HEK293 (cell line): ENCODE measurements around the gene SERTAD1.

Experiments used
- CTCF ChIA-PET: fragments of 350-600 bp; formaldehyde crosslinking; extraction: SDS; loops from one replicate; lab custom pipeline; 2021; ENCODE audit warnings: antibody characterized with exemption; lab: Yijun Ruan, JAX
- POLR2A ChIA-PET: fragments of 300-600 bp; formaldehyde crosslinking; extraction: SDS; loops from one replicate; lab custom pipeline; 2020; ENCODE audit warnings: antibody characterized with exemption, inconsistent platforms; lab: Yijun Ruan, JAX
- H3K27ac ChIP-seq: fragments of 200-500 bp; sonication (Bioruptor generic); 2 replicates; pipeline ENCODE4 v1.5.1; 2014; ENCODE audit warnings: low read depth, low read length, control low read depth, inconsistent platforms; ENCODE audit errors: extremely low read depth
- H3K36me3 ChIP-seq, 2 experiments: fragments of 200-500 bp in 1 of 2; sonication (Bioruptor generic) in 1 of 2; 1 replicate in 1 of 2; 2 replicates in 1 of 2; pipeline ENCODE4 v1.5.1; 2014 to 2017; ENCODE audit warnings: inconsistent platforms in 2 of 2, low read length in 2 of 2; ENCODE audit not compliant: control insufficient read depth in 2 of 2, insufficient read depth in 1 of 2
- H3K4me1 ChIP-seq: fragments of 200-500 bp; sonication (Bioruptor generic); 2 replicates; pipeline ENCODE4 v1.5.1; 2014; ENCODE audit warnings: mild to moderate bottlenecking, low read length, inconsistent platforms; ENCODE audit not compliant: control insufficient read depth, insufficient read depth
- H3K4me3 ChIP-seq: 2 replicates; pipeline ENCODE4 v1.5.1; 2011; ENCODE audit warnings: low read depth, mild to moderate bottlenecking, control low read depth, low read length, moderate library complexity
- H3K9me3 ChIP-seq: fragments of 200-500 bp; sonication (Bioruptor generic); 2 replicates; pipeline ENCODE4 v1.5.1; 2014; ENCODE audit warnings: low read depth, low read length, inconsistent platforms; ENCODE audit not compliant: control insufficient read depth, insufficient read depth
- CTCF ChIP-seq: fragments of 450-650 bp; formaldehyde crosslinking; IDR thresholded peaks from 2 replicates; pipeline ENCODE4 v1.5.1; 2016; ENCODE audit warnings: missing biosample characterization, missing genetic modification characterization
- GLIS1 ChIP-seq: fragments of 450-650 bp; formaldehyde crosslinking; IDR thresholded peaks from 2 replicates; pipeline ENCODE4 v1.5.1; 2016; ENCODE audit warnings: missing biosample characterization, missing genetic modification characterization
- KLF7 ChIP-seq: fragments of 450-650 bp; formaldehyde crosslinking; IDR thresholded peaks from 2 replicates; pipeline ENCODE4 v1.5.1; 2016; ENCODE audit warnings: missing biosample characterization, missing genetic modification characterization, borderline replicate concordance
- KLF9 ChIP-seq: fragments of 450-650 bp; formaldehyde crosslinking; IDR thresholded peaks from 2 replicates; pipeline ENCODE4 v1.5.1; 2016; ENCODE audit warnings: missing biosample characterization, missing genetic modification characterization, low read depth
- MZF1 ChIP-seq: fragments of 450-650 bp; formaldehyde crosslinking; IDR thresholded peaks from 2 replicates; pipeline ENCODE4 v1.5.1; 2017; ENCODE audit warnings: missing biosample characterization, missing genetic modification characterization, borderline replicate concordance
- RBAK ChIP-seq: fragments of 450-650 bp; formaldehyde crosslinking; IDR thresholded peaks from 2 replicates; pipeline ENCODE4 v1.5.1; 2016; ENCODE audit warnings: missing biosample characterization, missing genetic modification characterization
- YY1 ChIP-seq: fragments of 450-650 bp; formaldehyde crosslinking; IDR thresholded peaks from 2 replicates; pipeline ENCODE4 v1.5.1; 2018; ENCODE audit warnings: missing biosample characterization, missing genetic modification characterization
- ZBTB11 ChIP-seq: fragments of 450-650 bp; formaldehyde crosslinking; conservative IDR thresholded peaks from 2 replicates; pipeline ENCODE4 v1.5.1; 2016; ENCODE audit warnings: low read depth, missing biosample characterization, missing genetic modification characterization
- ZBTB49 ChIP-seq: fragments of 450-650 bp; formaldehyde crosslinking; IDR thresholded peaks from 2 replicates; pipeline ENCODE4 v1.5.1; 2016; ENCODE audit warnings: missing biosample characterization, missing genetic modification characterization, low read depth
- ZBTB8A ChIP-seq: fragments of 450-650 bp; formaldehyde crosslinking; IDR thresholded peaks from 2 replicates; pipeline ENCODE4 v1.5.1; 2016; ENCODE audit warnings: missing biosample characterization, missing genetic modification characterization
- ZNF10 ChIP-seq: fragments of 450-650 bp; formaldehyde crosslinking; IDR thresholded peaks from 2 replicates; pipeline ENCODE4 v1.5.1; 2017; ENCODE audit warnings: missing biosample characterization, missing genetic modification characterization
- ZNF112 ChIP-seq: fragments of 450-650 bp; formaldehyde crosslinking; IDR thresholded peaks from 2 replicates; pipeline ENCODE4 v1.5.0; 2017; ENCODE audit warnings: missing biosample characterization, missing genetic modification characterization
- ZNF114 ChIP-seq: fragments of 450-650 bp; formaldehyde crosslinking; IDR thresholded peaks from 2 replicates; pipeline ENCODE4 v1.5.0; 2017; ENCODE audit warnings: missing biosample characterization, missing genetic modification characterization
- ZNF121 ChIP-seq: fragments of 450-650 bp; formaldehyde crosslinking; IDR thresholded peaks from 2 replicates; pipeline ENCODE4 v1.5.1; 2016; ENCODE audit warnings: missing biosample characterization, missing genetic modification characterization
- ZNF140 ChIP-seq: fragments of 450-650 bp; formaldehyde crosslinking; IDR thresholded peaks from 2 replicates; pipeline ENCODE4 v1.5.1; 2016; ENCODE audit warnings: missing biosample characterization, missing genetic modification characterization
- ZNF157 ChIP-seq: fragments of 450-650 bp; formaldehyde crosslinking; IDR thresholded peaks from 2 replicates; pipeline ENCODE4 v1.5.1; 2016; ENCODE audit warnings: missing biosample characterization, missing genetic modification characterization
- ZNF169 ChIP-seq: fragments of 450-650 bp; formaldehyde crosslinking; IDR thresholded peaks from 2 replicates; pipeline ENCODE4 v1.5.1; 2016; ENCODE audit warnings: missing biosample characterization, missing genetic modification characterization
- ZNF184 ChIP-seq: fragments of 450-650 bp; IDR thresholded peaks from 2 replicates; pipeline ENCODE4 v1.5.1; 2018; ENCODE audit warnings: missing biosample characterization, mild to moderate bottlenecking, missing genetic modification characterization
- ZNF311 ChIP-seq: fragments of 450-650 bp; formaldehyde crosslinking; IDR thresholded peaks from 2 replicates; pipeline ENCODE4 v1.5.1; 2017; ENCODE audit warnings: missing biosample characterization, missing genetic modification characterization, borderline replicate concordance
- ZNF350 ChIP-seq: fragments of 450-650 bp; formaldehyde crosslinking; IDR thresholded peaks from 2 replicates; pipeline ENCODE4 v1.5.0; 2017; ENCODE audit warnings: missing biosample characterization, mild to moderate bottlenecking, missing genetic modification characterization
- ZNF398 ChIP-seq: fragments of 450-650 bp; formaldehyde crosslinking; IDR thresholded peaks from 2 replicates; pipeline ENCODE4 v1.5.1; 2017; ENCODE audit warnings: missing biosample characterization, missing genetic modification characterization
- ZNF521 ChIP-seq: fragments of 450-650 bp; formaldehyde crosslinking; IDR thresholded peaks from 2 replicates; pipeline ENCODE4 v1.5.1; 2017; ENCODE audit warnings: missing biosample characterization, mild to moderate bottlenecking, missing genetic modification characterization
- ZNF529 ChIP-seq: fragments of 450-650 bp; formaldehyde crosslinking; IDR thresholded peaks from 2 replicates; pipeline ENCODE4 v1.5.1; 2017; ENCODE audit warnings: missing genetic modification characterization, missing biosample characterization; ENCODE audit not compliant: insufficient replicate concordance
- ZNF549 ChIP-seq: fragments of 450-650 bp; IDR thresholded peaks from 2 replicates; pipeline ENCODE4 v1.5.1; 2018; ENCODE audit warnings: missing biosample characterization, missing genetic modification characterization, mild to moderate bottlenecking, inconsistent platforms, moderate library complexity
- ZNF560 ChIP-seq: fragments of 450-650 bp; formaldehyde crosslinking; IDR thresholded peaks from 2 replicates; pipeline ENCODE4 v1.5.1; 2017; ENCODE audit warnings: missing biosample characterization, missing genetic modification characterization, borderline replicate concordance
- ZNF600 ChIP-seq: fragments of 450-650 bp; formaldehyde crosslinking; IDR thresholded peaks from 2 replicates; pipeline ENCODE4 v1.5.1; 2016; ENCODE audit warnings: missing biosample characterization, missing genetic modification characterization
- ZNF654 ChIP-seq: fragments of 450-650 bp; formaldehyde crosslinking; IDR thresholded peaks from 2 replicates; pipeline ENCODE4 v1.5.1; 2016; ENCODE audit warnings: low read depth, missing biosample characterization, missing genetic modification characterization
- ZNF792 ChIP-seq: fragments of 450-650 bp; formaldehyde crosslinking; IDR thresholded peaks from 2 replicates; pipeline ENCODE4 v1.5.1; 2016; ENCODE audit warnings: missing biosample characterization, missing genetic modification characterization
- ZSCAN23 ChIP-seq: fragments of 450-650 bp; formaldehyde crosslinking; IDR thresholded peaks from 2 replicates; pipeline ENCODE4 v1.5.1; 2016; ENCODE audit warnings: missing biosample characterization, missing genetic modification characterization

The SERTAD1 gene

GRCh38 chr19:40466219-40466984 is 40.6 kb upstream of the SERTAD1 start:
- Histone ChIP-seq H3K4me3 (peak overlapping the region; percentile 29), H3K36me3 (no peaks in the 10 kb centered on the region; a peak in 1 of 3 replicates), H3K9me3 (no peaks in the 10 kb centered on the region), H3K27ac (no peak overlapping the region; the same call in 1 of the 2 replicates), H3K4me1 (peaks cover 13% of the 10 kb centered on the region)
- ChIA-PET POLR2A (interaction anchor here (0.6 to 5.2 kb wide), 35 partner anchors 8 to 496 kb away, joined by 3 to 74 read pairs (median 4); partner anchors contain the start of genes ACTMAP, C19orf47, PLD3 and PRX), CTCF (interaction anchor here (0.6 to 5.9 kb wide), 26 partner anchors 11 to 236 kb away, joined by 3 to 98 read pairs (median 6); partner anchors contain the start of genes LTBP4, SERTAD1 and SERTAD3)
- TF ChIP-seq ZNF140 (tag by site-specific recombination) (no peak), ZNF350 (tag by site-specific recombination) (no peak), ZBTB11 (tag by site-specific recombination) (no peak), ZNF398 (tag by site-specific recombination) (no peak), ZNF560 (no peak), KLF7 (no peak; the same call in 1 of the 2 replicates), ZNF549 (tag by site-specific recombination) (no peak), ZBTB8A (tag by site-specific recombination) (no peak), ZBTB49 (no peak), ZNF529 (tag by site-specific recombination) (no peak), ZNF157 (no peak; the same call in 1 of the 2 replicates), ZNF121 (tag by site-specific recombination) (no peak; the same call in 1 of the 2 replicates), GLIS1 (peak; percentile 42; the same call in 1 of the 2 replicates), ZSCAN23 (no peak), KLF9 (tag by site-specific recombination) (no peak), MZF1 (tag by site-specific recombination) (no peak), ZNF112 (tag by site-specific recombination) (no peak), ZNF114 (no peak), RBAK (tag by site-specific recombination) (peak; percentile 53; the same call in 1 of the 2 replicates), YY1 (no peak), ZNF169 (tag by site-specific recombination) (no peak; the same call in 1 of the 2 replicates), CTCF (tag by site-specific recombination) (peak; percentile 58; the same call in 1 of the 2 replicates), ZNF792 (peak; percentile 78; the same call in 1 of the 2 replicates), ZNF311 (tag by site-specific recombination) (0 out of 2 replicates have a peak, but pooled peaks have one; percentile 14), ZNF600 (tag by site-specific recombination) (no peak), ZNF521 (tag by site-specific recombination) (0 out of 2 replicates have a peak, but pooled peaks have one; percentile 74), ZNF184 (no peak), ZNF654 (no peak), ZNF10 (tag by site-specific recombination) (no peak)
